ENCODE measurements around the gene CFAP92.

GRCh38 chr3:129027544-129027880 lies 33.6 kb upstream of the CFAP92 start:
- TF ChIP-seq REST (IDR thresholded peaks at IDR 0.05) (no peak), CTCF (IDR thresholded peaks at IDR 0.05; ENCODE audit: low read depth, low read length, missing input control) (no peak), MAX (IDR thresholded peaks at IDR 0.05) (no peak)

All from liver (tissue), 2 donors.